ENCODE measurements around the gene SAC3D1. TPM values are rescaled to one million over a fixed set of nuclear protein-coding genes. Genes with fewer than 3 reads are reported as not detected.
"Not testable (repeated sequence)": the region's sequence is repeated elsewhere in the genome, so short reads cannot be mapped to it uniquely, and the experiment has no call there.

Gene SAC3D1
- total RNA-seq, 1 donor from 2014 or later, result 9.4 TPM

DNA sequence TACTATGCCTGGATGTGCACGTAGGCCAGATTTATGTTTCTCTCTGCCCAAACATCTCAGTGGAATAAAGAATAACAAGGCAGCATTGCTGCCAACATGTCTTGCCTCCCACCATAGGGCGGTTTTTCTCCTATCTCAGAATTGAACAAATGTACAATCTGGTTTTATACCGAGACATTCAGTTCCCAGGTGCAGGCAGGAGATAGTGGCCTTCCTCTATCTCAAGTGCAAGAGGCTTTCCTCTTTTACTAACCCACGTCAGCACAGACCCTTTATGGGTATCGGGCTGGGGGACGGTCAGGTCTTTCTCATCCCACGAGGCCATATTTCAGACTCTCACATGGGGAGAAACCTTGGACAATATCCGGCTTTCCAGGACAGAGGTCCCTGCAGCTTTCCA lies 17.5 kb upstream of the SAC3D1 start:
- DNase-seq (ENCODE audit: low read depth, low spot score), result not testable (repeated sequence)

DNA sequence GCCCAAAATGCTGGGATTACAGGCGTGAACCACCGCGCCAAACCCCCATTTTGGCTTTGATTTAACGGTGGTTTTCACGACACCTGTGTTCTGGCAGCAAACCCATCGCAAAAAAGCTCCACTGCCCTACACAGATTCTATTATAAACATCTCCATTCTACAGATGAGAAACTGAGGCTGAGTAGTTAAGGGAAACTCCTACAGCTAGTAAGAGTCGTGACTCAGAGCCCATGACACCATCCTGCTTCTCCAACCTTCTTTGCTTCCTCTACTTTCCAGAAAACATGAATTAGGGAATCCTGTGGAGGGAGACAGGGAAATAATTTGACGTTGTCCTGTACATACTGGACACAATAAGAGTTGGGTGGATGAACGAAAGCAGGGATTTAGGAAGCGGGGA lies 14.2 kb upstream of the SAC3D1 start:
- no peak for DNase-seq (ENCODE audit: low read depth, low spot score)

GRCh38 chr11:65027213-65028067 lies 13.6 kb upstream of the SAC3D1 start, which contains the start of gene SNX15:
Gene SNX15 (plus strand): TSS chr11:65027439. CDS start chr11:65027538, 99 bp downstream.
- peak; percentile 88 for DNase-seq (ENCODE audit: low read depth, low spot score)

DNA sequence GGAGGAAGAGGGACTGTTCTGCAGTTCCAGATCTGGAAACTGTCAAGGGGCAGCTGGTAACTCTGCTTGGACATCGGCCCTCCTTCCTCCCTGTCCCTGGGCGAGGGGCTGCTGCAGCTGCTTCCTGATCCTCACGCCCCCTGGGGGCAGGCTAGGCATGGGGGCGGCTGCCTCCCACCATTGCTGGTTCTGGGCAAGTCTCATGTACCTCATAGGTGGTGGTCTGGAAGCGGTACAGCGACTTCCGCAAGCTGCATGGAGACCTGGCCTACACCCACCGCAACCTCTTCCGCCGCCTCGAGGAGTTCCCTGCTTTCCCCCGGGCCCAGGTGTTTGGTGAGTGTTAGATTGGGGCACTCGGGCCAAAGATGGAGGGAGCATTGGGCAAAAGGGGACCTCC lies 8.8 kb upstream of the SAC3D1 start:
- no peak for DNase-seq (ENCODE audit: low read depth, low spot score)

DNA sequence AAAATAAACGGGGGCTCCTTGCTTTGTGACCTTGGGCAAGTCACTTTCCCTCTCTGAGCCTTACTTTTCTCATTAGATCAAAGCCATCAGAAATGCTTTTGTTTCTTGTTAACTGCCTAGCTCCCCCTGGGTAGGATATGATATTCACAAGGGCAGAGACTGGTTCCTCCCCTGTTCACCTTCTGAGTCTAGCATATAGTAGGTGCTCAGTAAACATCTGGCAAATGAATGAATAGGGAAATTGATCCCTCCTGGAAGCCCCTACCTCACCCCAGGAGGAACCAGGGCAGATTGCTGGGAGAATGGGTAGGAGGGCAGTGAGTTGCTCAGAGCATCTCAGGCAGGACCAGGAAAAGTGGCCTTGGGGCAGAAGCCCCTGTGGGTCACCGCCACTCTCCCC lies 6.6 kb upstream of the SAC3D1 start:
- DNase-seq (ENCODE audit: low read depth, low spot score), result no peak

- DNase-seq (ENCODE audit: low read depth, low spot score), result no peak
Observed at GRCh38 chr11:65035579-65035978, 5.4 kb upstream of the SAC3D1 start.

DNA sequence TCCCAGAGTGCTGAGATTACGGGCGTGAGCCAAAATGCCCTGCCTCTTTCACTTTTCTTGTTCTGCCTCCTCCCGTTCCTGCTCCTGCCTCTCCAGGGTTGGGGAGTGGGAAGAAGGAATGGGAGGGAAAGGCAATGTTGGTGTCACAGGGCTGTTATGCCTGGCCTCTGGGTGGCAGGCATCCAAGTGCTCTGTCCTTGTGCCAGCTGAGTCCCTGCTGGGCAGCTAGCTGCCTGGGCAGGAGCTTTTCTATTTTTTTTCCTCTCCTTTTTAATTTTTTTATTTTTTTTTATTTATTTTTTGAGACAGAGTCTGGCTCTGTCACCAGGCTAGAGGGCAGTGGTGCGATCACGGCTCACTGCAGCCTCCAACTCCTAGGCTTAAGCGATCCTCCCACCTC lies 4.1 kb upstream of the SAC3D1 start:
- DNase-seq (ENCODE audit: low read depth, low spot score), result no peak

GRCh38 chr11:65040520-65040846 lies 527 bp upstream of the SAC3D1 start:
- no peak for DNase-seq (ENCODE audit: low read depth, low spot score)

GRCh38 chr11:65042891-65043290 lies 1.9 kb downstream of the SAC3D1 start:
- DNase-seq (ENCODE audit: low read depth, low spot score), result no peak

DNA sequence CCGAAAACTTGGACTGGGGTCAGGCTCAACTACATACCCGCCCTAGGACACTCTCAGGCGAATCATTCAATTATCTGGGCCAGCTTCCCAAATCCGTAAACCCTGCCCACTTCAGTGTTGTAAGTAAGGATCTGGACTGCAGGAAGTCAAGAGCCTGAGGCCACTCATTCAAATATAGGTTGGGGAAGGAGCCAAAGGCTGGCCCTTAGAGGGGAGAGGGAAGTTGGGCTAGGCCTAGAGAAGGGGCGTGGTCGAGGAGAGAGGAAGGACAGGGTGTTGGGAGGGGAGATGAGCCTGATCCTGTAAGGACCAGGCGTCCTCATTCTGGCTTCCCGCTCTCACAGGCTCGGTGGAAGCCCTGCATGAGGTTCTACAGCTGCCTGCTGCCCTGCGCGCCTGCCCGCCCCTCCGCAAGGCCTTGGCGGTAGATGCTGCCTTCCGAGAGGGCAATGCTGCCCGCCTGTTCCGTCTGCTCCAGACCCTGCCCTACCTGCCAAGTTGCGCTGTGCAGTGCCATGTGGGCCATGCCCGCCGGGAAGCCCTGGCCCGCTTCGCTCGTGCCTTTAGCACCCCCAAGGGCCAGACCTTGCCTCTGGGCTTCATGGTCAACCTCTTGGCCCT lies 3.0 kb downstream of the SAC3D1 start:
- DNase-seq (ENCODE audit: low read depth, low spot score), result no peak

DNA sequence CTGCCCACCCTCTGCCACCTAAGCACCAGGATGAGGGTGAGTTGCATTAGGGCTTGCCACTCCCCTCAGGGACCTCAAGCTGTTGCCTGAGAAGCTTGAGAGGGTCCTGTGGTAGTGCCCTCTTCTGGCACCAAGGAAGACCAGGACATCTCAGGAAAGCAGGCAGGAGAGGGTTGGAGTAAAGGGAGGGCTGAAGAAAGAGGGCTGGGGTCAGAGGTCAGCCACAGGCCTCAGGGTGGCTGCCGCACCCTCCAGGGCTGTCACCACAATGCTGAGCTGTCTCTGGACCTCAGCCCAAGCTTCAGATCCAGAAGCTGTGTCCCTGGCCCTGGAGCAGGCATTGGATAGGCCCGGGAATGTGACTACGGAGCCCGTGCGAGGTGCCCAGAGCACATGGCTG lies 4.1 kb downstream of the SAC3D1 start:
- DNase-seq (ENCODE audit: low read depth, low spot score), result no peak

- DNase-seq (ENCODE audit: low read depth, low spot score), result no peak
Observed at GRCh38 chr11:65045728-65046127, 4.7 kb downstream of the SAC3D1 start.

- DNase-seq (ENCODE audit: low read depth, low spot score), result no peak
Observed at GRCh38 chr11:65047581-65048422, 6.8 kb downstream of the SAC3D1 start.

- no peak for DNase-seq (ENCODE audit: low read depth, low spot score)
Observed at GRCh38 chr11:65051398-65051858, 10.4 kb downstream of the SAC3D1 start.

- DNase-seq (ENCODE audit: low read depth, low spot score), result no peak
Observed at GRCh38 chr11:65053827-65054508, 13.0 kb downstream of the SAC3D1 start.

DNA sequence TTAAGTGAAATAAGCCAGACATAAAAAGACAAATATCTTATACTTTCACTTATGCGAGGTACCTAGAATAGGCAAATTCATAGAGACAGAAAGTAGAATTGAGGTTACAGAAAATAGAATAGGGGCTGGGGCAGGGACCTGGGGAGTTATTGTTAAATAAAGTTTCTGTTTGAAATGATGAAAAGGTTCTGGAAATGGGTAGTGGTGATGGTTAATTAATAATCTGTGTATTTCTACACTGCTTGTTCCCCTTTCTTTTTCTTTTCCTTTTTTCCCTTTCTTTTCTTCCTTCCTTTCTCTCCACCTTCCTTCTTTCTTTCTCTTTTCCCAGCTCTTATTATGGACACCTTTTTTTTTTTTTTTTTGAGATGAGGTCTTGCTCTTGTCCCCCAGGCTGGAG lies 14.5 kb downstream of the SAC3D1 start:
- no peak for DNase-seq (ENCODE audit: low read depth, low spot score)

- DNase-seq (ENCODE audit: low read depth, low spot score), result no peak
Observed at GRCh38 chr11:65056999-65057398, 16.0 kb downstream of the SAC3D1 start.

- no peak for DNase-seq (ENCODE audit: low read depth, low spot score)
Observed at GRCh38 chr11:65057526-65057925, 16.5 kb downstream of the SAC3D1 start.

- no peak for DNase-seq (ENCODE audit: low read depth, low spot score)
Observed at GRCh38 chr11:65058012-65058411, 17.0 kb downstream of the SAC3D1 start.

GRCh38 chr11:65058419-65059054 lies 17.5 kb downstream of the SAC3D1 start, which contains the start of gene NAALADL1:
Gene NAALADL1 (minus strand): TSS chr11:65058553. CDS start chr11:65058521, 32 bp downstream.
- no peak for DNase-seq (ENCODE audit: low read depth, low spot score)

- no peak for DNase-seq (ENCODE audit: low read depth, low spot score)
Observed at GRCh38 chr11:65059523-65059922, 18.5 kb downstream of the SAC3D1 start.

All from pulmonary artery endothelial cell (primary cell).